Muscle layer of duodenum (tissue), 2 donors: ENCODE measurements around the gene PIK3R5.

ENCODE experiments used
- H3K27ac ChIP-seq: one replicate; pipeline ENCODE4 v1.7.0; 2013; ENCODE audit warnings: mild to moderate bottlenecking, low read length
- H3K27me3 ChIP-seq: one replicate; pipeline ENCODE4 v1.7.0; 2013; ENCODE audit warnings: low read depth, mild to moderate bottlenecking, control low read depth, low read length
- H3K36me3 ChIP-seq, 2 donors: one replicate each; pipeline ENCODE4 v1.7.0; 2013; ENCODE audit warnings: low read length in 2 of 2, control low read depth in 1 of 2, mild to moderate bottlenecking in 1 of 2; ENCODE audit not compliant: insufficient read depth in 2 of 2, control insufficient read depth in 1 of 2
- H3K4me1 ChIP-seq, 2 donors: one replicate each; pipeline ENCODE4 v1.7.0; 2013; ENCODE audit warnings: low read length in 2 of 2, mild to moderate bottlenecking in 2 of 2, control low read depth in 1 of 2, moderate library complexity in 1 of 2; ENCODE audit not compliant: insufficient read depth in 2 of 2, control insufficient read depth in 1 of 2
- H3K4me3 ChIP-seq, 2 donors: one replicate each; pipeline ENCODE4 v1.7.0; 2013; ENCODE audit warnings: low read length in 2 of 2, low read depth in 1 of 2, mild to moderate bottlenecking in 1 of 2
- H3K9me3 ChIP-seq, 2 donors: one replicate each; pipeline ENCODE4 v1.7.0; 2013; ENCODE audit warnings: low read length in 2 of 2, control low read depth in 1 of 2, mild to moderate bottlenecking in 1 of 2; ENCODE audit not compliant: control insufficient read depth in 1 of 2
- donor health status: healthy.

Gene PIK3R5

GRCh38 chr17:8921147-8921546 is 44.4 kb downstream of the PIK3R5 start:
- Histone ChIP-seq H3K27ac (no peak overlapping the region), H3K4me3 (no peak overlapping the region), H3K9me3 (peaks cover 0 to 6% of the 10 kb centered on the region in 2 donors), H3K27me3 (no peaks in the 10 kb centered on the region), H3K4me1 (peaks cover 3% of the 10 kb centered on the region in 2 donors), H3K36me3 (no peaks in the 10 kb centered on the region)

DNA sequence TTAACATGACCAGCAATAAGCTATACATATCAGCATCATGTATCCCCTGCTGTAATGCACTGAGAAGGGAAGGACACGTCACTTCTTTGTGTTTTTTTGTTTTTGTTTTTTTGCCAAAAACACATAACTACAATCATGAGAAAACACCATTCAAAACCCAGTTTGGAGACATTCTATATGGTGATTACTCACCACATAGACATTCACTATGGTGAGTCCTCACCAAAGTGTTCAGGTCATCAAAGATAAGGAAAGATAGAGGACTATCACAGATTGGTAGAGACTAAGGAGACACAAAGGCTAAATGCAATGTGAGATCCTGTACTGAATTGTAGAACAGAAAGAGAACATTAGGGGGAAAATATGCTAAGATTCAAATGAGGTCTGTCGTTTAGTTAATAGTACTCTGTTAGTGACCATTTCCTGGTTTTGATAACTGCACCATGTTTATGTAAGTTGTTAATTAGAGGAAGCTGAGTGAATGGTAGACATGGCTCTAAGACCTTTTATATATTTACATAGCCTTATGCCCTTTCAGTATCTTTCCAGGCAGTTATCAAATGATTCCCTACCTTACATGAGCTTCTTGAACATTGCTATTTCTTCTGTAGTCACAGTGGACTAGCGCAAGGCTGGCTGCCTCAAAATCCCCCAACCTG is 46.6 kb downstream of the PIK3R5 start:
- H3K4me1 ChIP-seq, result peaks cover 3% of the 10 kb centered on the region in 2 donors
- H3K27me3 ChIP-seq, result no peaks in the 10 kb centered on the region
- H3K27ac ChIP-seq, result no peak overlapping the region
- H3K4me3 ChIP-seq, result no peak overlapping the region
- no peaks in the 10 kb centered on the region for H3K36me3 ChIP-seq
- peaks cover 0 to 6% of the 10 kb centered on the region in 2 donors for H3K9me3 ChIP-seq

GRCh38 chr17:8916466-8916865 is 49.0 kb downstream of the PIK3R5 start:
- H3K4me1 ChIP-seq, result no peaks in the 10 kb centered on the region
- H3K4me3 ChIP-seq, result no peak overlapping the region
- peaks cover 0 to 6% of the 10 kb centered on the region in 2 donors for H3K9me3 ChIP-seq
- H3K27me3 ChIP-seq, result no peaks in the 10 kb centered on the region
- H3K27ac ChIP-seq, result no peak overlapping the region
- H3K36me3 ChIP-seq, result no peaks in the 10 kb centered on the region

DNA sequence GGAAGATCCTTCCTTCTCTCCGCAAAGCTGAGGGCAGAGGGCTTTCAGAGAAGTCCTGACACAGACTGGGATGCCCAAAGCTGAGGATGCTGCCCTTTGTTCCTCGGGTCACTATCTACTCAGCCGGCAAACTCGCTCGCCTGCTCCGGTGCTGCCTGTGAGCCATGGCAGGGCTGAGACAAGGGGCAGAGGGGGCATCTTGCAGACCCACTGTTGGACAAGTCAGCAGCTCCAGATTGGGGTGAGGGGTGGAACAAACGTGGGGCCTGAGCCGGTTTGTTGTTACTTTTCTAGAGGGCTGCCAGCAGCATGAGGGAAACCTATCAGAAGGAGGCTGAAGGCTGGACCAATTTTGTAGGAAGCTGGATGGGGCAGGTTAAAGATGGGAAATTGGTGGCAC is 51.0 kb downstream of the PIK3R5 start:
- Histone ChIP-seq H3K27ac (no peak overlapping the region), H3K36me3 (no peaks in the 10 kb centered on the region), H3K4me1 (no peaks in the 10 kb centered on the region), H3K27me3 (no peaks in the 10 kb centered on the region), H3K9me3 (peaks cover 0 to 6% of the 10 kb centered on the region in 2 donors), H3K4me3 (no peak overlapping the region)

- Histone ChIP-seq H3K36me3 (no peaks in the 10 kb centered on the region), H3K9me3 (peaks cover 0 to 6% of the 10 kb centered on the region in 2 donors), H3K27ac (no peak overlapping the region), H3K27me3 (no peaks in the 10 kb centered on the region), H3K4me3 (no peak overlapping the region), H3K4me1 (no peaks in the 10 kb centered on the region)
These were observed 51.6 kb downstream of the PIK3R5 start for GRCh38 chr17:8913879-8914278.

GRCh38 chr17:8913091-8913490 is 52.4 kb downstream of the PIK3R5 start:
- no peaks in the 10 kb centered on the region for H3K36me3 ChIP-seq
- peaks cover 0 to 6% of the 10 kb centered on the region in 2 donors for H3K9me3 ChIP-seq
- no peaks in the 10 kb centered on the region for H3K27me3 ChIP-seq
- no peaks in the 10 kb centered on the region for H3K4me1 ChIP-seq
- no peak overlapping the region for H3K4me3 ChIP-seq
- no peak overlapping the region for H3K27ac ChIP-seq

- H3K27me3 ChIP-seq, result no peaks in the 10 kb centered on the region
- no peaks in the 10 kb centered on the region for H3K36me3 ChIP-seq
These were observed 53.2 kb downstream of the PIK3R5 start for GRCh38 chr17:8912084-8912981.

GRCh38 chr17:8910969-8911604 is 54.4 kb downstream of the PIK3R5 start:
- Histone ChIP-seq H3K27ac (no peak overlapping the region), H3K36me3 (no peaks in the 10 kb centered on the region), H3K27me3 (no peaks in the 10 kb centered on the region), H3K4me1 (no peaks in the 10 kb centered on the region), H3K4me3 (no peak overlapping the region), H3K9me3 (no peaks in the 10 kb centered on the region)

More at GRCh38 chr17:8912084-8912981, 53.2 kb downstream of the PIK3R5 start:
- no peaks in the 10 kb centered on the region for H3K4me1 ChIP-seq
- H3K27ac ChIP-seq, result no peak overlapping the region
- peaks cover 0 to 6% of the 10 kb centered on the region in 2 donors for H3K9me3 ChIP-seq
- no peak overlapping the region for H3K4me3 ChIP-seq

DNA sequence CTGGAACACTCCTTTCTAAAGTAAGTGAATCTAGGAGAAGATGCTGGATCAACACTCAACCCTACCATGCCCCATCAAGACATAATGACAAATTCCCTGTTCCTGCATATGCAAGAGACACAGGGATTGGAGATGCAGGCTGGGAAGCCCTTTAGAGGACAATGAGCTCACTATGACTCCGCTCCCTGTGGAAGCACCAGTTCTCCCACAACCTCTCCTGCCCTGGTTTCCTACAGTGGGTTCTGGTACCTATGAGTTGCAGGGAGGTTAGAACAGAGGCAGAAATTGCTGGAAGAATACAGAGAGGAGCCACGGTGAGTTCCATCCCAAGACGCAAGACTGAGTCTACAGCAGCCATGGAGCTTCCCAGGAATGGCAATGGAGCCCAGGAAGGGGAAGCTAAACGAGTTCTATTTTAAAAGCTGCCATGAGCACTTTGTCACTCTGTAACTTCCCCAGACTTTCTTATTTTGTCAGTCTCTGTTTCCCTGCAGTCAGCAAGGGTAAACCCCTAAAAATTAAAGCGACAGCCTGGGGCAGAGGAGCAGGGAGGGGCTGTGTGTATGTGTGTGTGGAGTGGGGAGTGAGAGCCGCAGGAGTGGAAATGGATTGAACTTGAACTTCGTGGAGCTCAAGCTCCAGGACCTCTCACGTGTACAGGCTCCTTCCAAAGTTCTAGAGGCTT is 55.8 kb downstream of the PIK3R5 start:
- H3K4me1 ChIP-seq, result no peaks in the 10 kb centered on the region
- no peaks in the 10 kb centered on the region for H3K9me3 ChIP-seq
- no peak overlapping the region for H3K27ac ChIP-seq
- no peaks in the 10 kb centered on the region for H3K27me3 ChIP-seq
- peaks cover 0 to 1% of the 10 kb centered on the region in 2 donors for H3K36me3 ChIP-seq
- H3K4me3 ChIP-seq, result no peak overlapping the region

- no peak overlapping the region for H3K27ac ChIP-seq
- H3K4me1 ChIP-seq, result no peaks in the 10 kb centered on the region
- peaks cover 0 to 7% of the 10 kb centered on the region in 2 donors for H3K36me3 ChIP-seq
- no peaks in the 10 kb centered on the region for H3K9me3 ChIP-seq
- no peaks in the 10 kb centered on the region for H3K27me3 ChIP-seq
- H3K4me3 ChIP-seq, result no peak overlapping the region
These were observed 60.2 kb downstream of the PIK3R5 start for GRCh38 chr17:8905331-8905730.

DNA sequence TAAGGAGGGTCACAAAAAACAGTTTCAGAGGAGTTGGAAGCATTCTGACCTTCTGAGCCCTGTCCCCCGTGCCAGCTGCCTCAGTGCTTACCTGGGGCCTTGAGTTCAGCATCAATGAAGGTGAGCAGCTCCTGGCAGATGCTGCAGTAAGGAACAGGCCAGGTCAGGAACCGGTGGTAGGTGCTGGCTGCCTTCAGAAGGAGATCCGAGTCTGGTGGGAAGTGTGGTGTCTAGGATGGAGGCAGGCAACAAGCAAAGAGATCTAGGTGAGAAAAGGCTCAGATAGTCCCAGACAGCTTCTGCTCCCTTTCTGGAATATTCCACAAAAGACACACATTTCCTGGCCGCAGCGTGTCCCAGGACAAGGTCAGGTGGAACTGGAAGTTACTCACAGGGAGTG is 60.8 kb downstream of the PIK3R5 start:
- H3K36me3 ChIP-seq, result peaks cover 0 to 7% of the 10 kb centered on the region in 2 donors
- H3K9me3 ChIP-seq, result no peaks in the 10 kb centered on the region
- H3K27me3 ChIP-seq, result no peaks in the 10 kb centered on the region
- H3K4me3 ChIP-seq, result no peak overlapping the region
- no peaks in the 10 kb centered on the region for H3K4me1 ChIP-seq
- no peak overlapping the region for H3K27ac ChIP-seq
